Esophagus squamous epithelium (tissue), 5 donors: ENCODE results near the gene ZNF521. TPM values are rescaled to one million over a fixed set of nuclear protein-coding genes. Genes with fewer than 3 reads are reported as not detected.
A peak's percentile ranks its signal among the peaks of the same experiment; 100 is the strongest.

Experiments
- DNase-seq: peaks from one replicate; lab custom pipeline; 2025; lab: John Stamatoyannopoulos, UW
- H3K27ac ChIP-seq, 4 donors: fragments of 200-600 bp; sonication (generic); one replicate each; pipeline ENCODE4 v1.5.1; 2016 to 2019; ENCODE audit warnings: mild to moderate bottlenecking in 1 of 4
- H3K27me3 ChIP-seq, 4 donors: fragments of 200-600 bp; sonication (generic); 1 replicate in 3 of 4; 2 replicates in 1 of 4; pipeline versions ENCODE4 v1.5.1 to v1.6.0; 2017 to 2021; ENCODE audit warnings: antibody characterized with exemption in 1 of 4
- H3K36me3 ChIP-seq, 3 donors: fragments of 200-600 bp; sonication (generic); one replicate each; pipeline ENCODE4 v1.5.1; 2016 to 2019
- H3K4me1 ChIP-seq, 3 donors: fragments of 200-600 bp; sonication (generic); one replicate each; pipeline ENCODE4 v1.5.1; 2017 to 2019
- H3K4me3 ChIP-seq, 4 donors: fragments of 200-600 bp; sonication (generic); 1 replicate in 3 of 4; 2 replicates in 1 of 4; pipeline ENCODE4 v1.5.1; 2016 to 2019; ENCODE audit warnings: mild to moderate bottlenecking in 2 of 4, moderate library complexity in 1 of 4
- H3K9me3 ChIP-seq, 3 donors: fragments of 200-600 bp; sonication (generic); one replicate each; pipeline ENCODE4 v1.5.1; 2016 to 2019
- CTCF ChIP-seq, 6 experiments: fragments of 450-650 bp in 4 of 6; fragments of 200-600 bp in 2 of 6; sonication (generic) in 2 of 6; IDR thresholded peaks; one replicate each; pipeline ENCODE4 v1.5.1; 2016 to 2019; ENCODE audit warnings: antibody characterized with exemption in 6 of 6, mild to moderate bottlenecking in 4 of 6, moderate library complexity in 4 of 6
- POLR2A ChIP-seq, 4 donors: fragments of 450-650 bp; IDR thresholded peaks; one replicate each; pipeline ENCODE4 v1.6.1; 2017; ENCODE audit warnings: antibody characterized with exemption in 4 of 4, mild to moderate bottlenecking in 4 of 4, moderate library complexity in 3 of 4
- WGBS, 2 donors: methylation state at CpG; one replicate each; pipeline ENCODE4 v1.1.5; 2018; 5-methylcytosine and 5-hydroxymethylcytosine counted together
- intact Hi-C: fragments of 100-400 bp; cut with DNase I; formaldehyde crosslinking; loops from one replicate; pipeline ENCODE4 v1.15.0; 2022
- total RNA-seq, 4 donors: library from RNA; depleted of rRNA; stranded (reverse); fragments of >200 nt; gene quantifications; one replicate each; pipeline ENCODE4 v1.1.0, GENCODE V29; 2016
- donor health status: DM: yes; HTN: yes; CAD: no.

ZNF521 gene
- 10 to 100 TPM in 1 of 4 donors, 1 to 10 TPM in 2, under 1 TPM in 1; 0.68 to 11.3 (median 4.7) TPM for total RNA-seq

DNA sequence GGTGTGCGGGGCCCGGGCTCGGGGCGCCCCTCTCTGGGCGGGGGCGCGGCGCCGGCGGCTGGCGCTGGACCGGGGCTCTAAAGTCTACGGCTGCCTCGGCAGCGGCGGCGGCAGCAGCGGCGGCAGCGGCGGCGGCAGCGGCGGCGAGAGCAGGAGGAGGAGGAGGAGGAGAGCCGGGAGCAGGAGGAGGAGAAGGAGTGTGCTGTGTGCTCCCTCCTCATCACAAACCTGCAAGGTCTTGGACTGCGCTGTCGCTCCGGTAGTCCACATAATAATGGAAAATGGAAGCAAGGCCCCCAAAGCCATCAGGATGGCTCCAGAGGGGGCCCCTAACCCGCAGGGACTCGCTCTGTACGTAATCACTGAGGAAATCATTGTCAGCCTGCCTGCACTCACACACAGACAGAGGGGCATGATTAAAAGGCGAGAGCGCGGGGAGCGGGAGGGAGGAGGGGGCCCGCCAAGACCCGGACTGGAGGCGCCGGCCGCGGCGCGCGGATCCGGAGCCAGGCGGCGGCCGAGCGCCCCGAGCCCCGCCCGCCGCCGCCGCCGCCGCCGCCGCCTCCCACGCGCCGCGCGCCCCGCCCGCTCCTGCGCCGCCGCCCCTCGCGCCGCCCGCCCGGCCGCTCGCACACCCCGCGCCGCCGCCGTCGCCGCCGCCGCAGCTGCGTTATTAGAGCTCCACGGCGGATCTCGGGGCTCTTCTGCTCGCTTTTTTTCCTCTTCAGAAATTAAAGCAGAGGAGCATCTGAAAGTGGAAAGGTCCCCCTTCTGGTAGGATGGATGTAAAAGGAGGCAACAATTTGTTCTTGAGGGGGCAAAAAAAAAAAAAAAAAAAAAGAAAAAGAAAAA is at the start of gene ZNF521:
Gene ZNF521, minus strand, starts transcription at position 390 of the 852 bp plus-strand sequence. CDS start 1,220 bp downstream, outside the sequence.
- Histone ChIP-seq H3K27me3 (peaks cover 6 to 48% (median 10%) of the 10 kb centered on the region in 4 donors), H3K27ac (peak within 1 kb of the TSS; percentile 69 to 95 (median 89)), H3K36me3 (no peaks in the 10 kb centered on the region), H3K4me3 (peak within 1 kb of the TSS; percentile 55 to 70 (median 68)), H3K4me1 (peaks cover 13 to 28% (median 14%) of the 10 kb centered on the region in 3 donors), H3K9me3 (no peaks in the 10 kb centered on the region)
- TF ChIP-seq POLR2A (IDR thresholded peaks at IDR 0.05) = peak in 2 of 4 donors; percentile 31 to 60
- no peak for TF ChIP-seq CTCF (IDR thresholded peaks at IDR 0.05)
- intact Hi-C loops = no loop called here
- peak; percentile 11 for DNase-seq
- 0% methylated on average over 12 to 14 of the region's 91 CpGs for WGBS, 2 donors

- no peak overlapping the region for H3K27ac ChIP-seq
- H3K36me3 ChIP-seq = no peaks in the 10 kb centered on the region
- H3K9me3 ChIP-seq = no peaks in the 10 kb centered on the region
- no peak for DNase-seq
- TF ChIP-seq CTCF (IDR thresholded peaks at IDR 0.05) (no peak), POLR2A (IDR thresholded peaks at IDR 0.05) (no peak)
- intact Hi-C loops = no loop called here
- H3K4me1 ChIP-seq = no peaks in the 10 kb centered on the region
- no peak overlapping the region for H3K4me3 ChIP-seq
- no peaks in the 10 kb centered on the region for H3K27me3 ChIP-seq
Measured at GRCh38 chr18:25399554-25399953, 47.6 kb upstream of the ZNF521 start.

GRCh38 chr18:25392192-25392591 is 40.2 kb upstream of the ZNF521 start:
- TF ChIP-seq CTCF (IDR thresholded peaks at IDR 0.05) = no peak
- no peak for TF ChIP-seq POLR2A (IDR thresholded peaks at IDR 0.05)
- intact Hi-C loops = no loop called here
- Histone ChIP-seq H3K27ac (no peak overlapping the region), H3K9me3 (no peaks in the 10 kb centered on the region), H3K4me3 (no peak overlapping the region), H3K27me3 (no peaks in the 10 kb centered on the region), H3K36me3 (no peaks in the 10 kb centered on the region), H3K4me1 (no peaks in the 10 kb centered on the region)
- no peak for DNase-seq

DNA sequence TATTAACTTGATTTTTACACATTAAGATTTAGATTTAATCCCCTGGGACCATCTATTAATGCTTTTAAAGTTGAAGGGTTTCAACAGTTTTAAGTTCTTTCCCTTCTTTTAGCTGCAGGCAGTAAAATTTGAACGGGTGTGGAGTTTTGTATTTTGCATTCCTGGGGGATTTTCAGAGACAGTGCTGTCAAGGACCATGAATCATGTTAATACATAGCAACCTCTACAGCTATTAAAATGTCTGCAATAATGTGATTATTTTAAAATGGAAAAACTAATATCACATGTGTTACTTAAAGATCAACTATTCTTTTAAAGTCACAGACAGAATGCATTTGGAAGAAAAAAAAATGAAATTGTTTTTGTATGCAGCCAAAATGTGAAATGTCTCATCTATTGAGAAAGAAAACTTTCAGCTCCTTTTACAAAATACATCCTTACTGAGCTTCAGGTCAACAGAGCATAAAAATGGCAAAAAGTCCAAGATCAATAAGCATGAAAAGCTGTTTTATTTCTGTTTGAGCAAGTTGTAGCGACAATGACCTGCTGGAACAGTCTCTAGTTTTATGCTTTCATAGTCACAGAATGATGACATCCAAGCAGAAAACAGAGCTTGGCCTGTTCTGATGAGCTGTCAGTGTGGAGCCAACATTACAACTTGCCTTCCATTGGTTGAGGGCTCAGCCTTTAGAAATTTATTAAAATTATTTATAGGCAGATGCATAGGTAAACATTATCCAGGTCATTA is 21.6 kb upstream of the ZNF521 start:
- H3K36me3 ChIP-seq = no peaks in the 10 kb centered on the region
- intact Hi-C loops = no loop called here
- DNase-seq = no peak
- H3K27me3 ChIP-seq = peaks cover 0 to 4% (median 0%) of the 10 kb centered on the region in 4 donors
- no peak overlapping the region for H3K27ac ChIP-seq
- H3K4me1 ChIP-seq = no peaks in the 10 kb centered on the region
- TF ChIP-seq CTCF (IDR thresholded peaks at IDR 0.05) (no peak), POLR2A (IDR thresholded peaks at IDR 0.05) (no peak)
- no peak overlapping the region for H3K4me3 ChIP-seq
- H3K9me3 ChIP-seq = no peaks in the 10 kb centered on the region
- WGBS, 2 donors = 42 to 52% methylated on average over 2 of the region's 2 CpGs

DNA sequence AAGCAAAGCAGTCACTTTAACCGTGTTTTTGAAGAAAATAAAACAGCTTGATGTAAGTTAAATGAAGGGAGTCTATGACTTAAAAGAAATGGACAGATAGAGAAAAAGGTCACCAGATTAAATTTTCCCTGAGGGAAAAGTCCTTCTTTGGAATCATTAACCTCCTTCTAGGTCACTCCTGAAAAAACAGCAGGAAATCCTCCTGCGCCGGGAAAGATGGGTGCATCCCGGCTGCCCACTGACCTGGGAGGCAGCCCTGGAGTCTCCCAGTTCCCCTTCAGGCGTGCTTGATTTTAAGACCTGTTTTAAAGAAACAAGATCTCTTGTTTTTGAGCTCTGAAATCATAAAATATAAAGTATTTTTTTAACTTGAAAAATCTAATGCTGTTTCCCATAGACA is 18.4 kb upstream of the ZNF521 start:
- Histone ChIP-seq H3K36me3 (no peaks in the 10 kb centered on the region), H3K9me3 (no peaks in the 10 kb centered on the region), H3K4me3 (no peak overlapping the region), H3K27me3 (peaks cover 0 to 4% (median 0%) of the 10 kb centered on the region in 4 donors), H3K27ac (no peak overlapping the region), H3K4me1 (no peaks in the 10 kb centered on the region)
- no peak for DNase-seq
- 60 to 77% methylated on average over 5 of the region's 5 CpGs for WGBS, 2 donors
- intact Hi-C loops = no loop called here
- no peak for TF ChIP-seq CTCF (IDR thresholded peaks at IDR 0.05)
- TF ChIP-seq POLR2A (IDR thresholded peaks at IDR 0.05) = no peak
